Measurements from ENCODE around the gene GFER. TPM values are rescaled to one million over a fixed set of nuclear protein-coding genes. Genes with fewer than 3 reads are reported as not detected.

GFER gene
- total and polyA plus RNA-seq, 2 donors (not counting 1 experiment from before 2014, with no cell fraction given), result 15.6 to 30.4 TPM

GRCh38 chr16:1980030-1980769 is 3.8 kb upstream of the GFER start:
- peaks cover under 1% of the 10 kb centered on the region for H3K79me2 ChIP-seq (ENCODE audit: control insufficient read depth, insufficient read depth, low read length)
- ATAC-seq (ENCODE audit: low read depth) (no peak), DNase-seq (no peak)
- WGBS (ENCODE audit: insufficient coverage), result 8% methylated on average over 45 of the region's 53 CpGs
- no peaks in the 10 kb centered on the region for H3K9me3 Mint-ChIP-seq (ENCODE audit: insufficient read depth)
- H3K4me1 ChIP-seq (ENCODE audit: control insufficient read depth in 2 of 2, insufficient read depth in 2 of 2, low read length in 2 of 2), result peaks cover 16 to 32% of the 10 kb centered on the region in 2 donors
- H3K27ac Mint-ChIP-seq, result no peak overlapping the region
- peaks cover 0 to 65% (median 20%) of the 10 kb centered on the region in 4 experiments for H3K27me3 ChIP-seq (replicated peaks in 1 of 4; ENCODE audit: control extremely low read depth in 1 of 4, control insufficient read depth in 3 of 4, insufficient read depth in 4 of 4, low read length in 3 of 4)
- H3K27me3 Mint-ChIP-seq, result peaks cover 6% of the 10 kb centered on the region
- H3K9ac ChIP-seq (ENCODE audit: low read length), result no peak overlapping the region
- CTCF ChIA-PET, result interaction anchor here (0.7 kb wide), 1 partner anchor 9 kb away, joined by 3 read pairs; the partner anchor contains the start of gene TBL3
- H3K4me3 Mint-ChIP-seq, result no peak overlapping the region
- H3K4me2 ChIP-seq (replicated peaks; ENCODE audit: low read depth, low read length, poor library complexity, severe bottlenecking), result no peak overlapping the region
- intact Hi-C loops (cut with micrococcal nuclease), result no loop called here
- POLR2A ChIA-PET, result no interaction called here
- no peak overlapping the region for H2AFZ ChIP-seq (ENCODE audit: insufficient read depth, low read depth, low read length, poor library complexity, severe bottlenecking)
- H3K9me3 ChIP-seq (ENCODE audit: control extremely low read depth in 1 of 3, control insufficient read depth in 2 of 3, insufficient read depth in 1 of 3, low read length in 2 of 3), result peaks cover 0 to 4% (median 0%) of the 10 kb centered on the region in 3 donors
- TF ChIP-seq EZH2 (IDR thresholded peaks at IDR 0.05; ENCODE audit: borderline replicate concordance, insufficient read depth, low read depth, low read length, poor library complexity, severe bottlenecking) (no peak), CTCF (IDR thresholded peaks at IDR 0.05) (no peak)
- H3K4me1 Mint-ChIP-seq, result peaks cover 18% of the 10 kb centered on the region
- no peak overlapping the region for H3K27ac ChIP-seq (ENCODE audit: low read length in 2 of 2)
- H4K20me1 ChIP-seq (ENCODE audit: control insufficient read depth, insufficient read depth, low read length, poor library complexity, severe bottlenecking), result peaks cover 20% of the 10 kb centered on the region
- H3K36me3 ChIP-seq (replicated peaks in 1 of 2; ENCODE audit: control extremely low read depth in 1 of 2, control insufficient read depth in 1 of 2, extremely low read depth in 1 of 2, insufficient read depth in 2 of 2, low read length in 1 of 2), result peaks cover 0 to 32% of the 10 kb centered on the region in 2 experiments
- no peak overlapping the region for H3K4me3 ChIP-seq (ENCODE audit: control extremely low read depth in 1 of 5, extremely low read depth in 1 of 5, insufficient read depth in 1 of 5, low read depth in 2 of 5, low read length in 4 of 5)

- Histone ChIP-seq H3K4me2 (replicated peaks; ENCODE audit: low read depth, low read length, poor library complexity, severe bottlenecking) (no peak overlapping the region), H3K36me3 (replicated peaks in 1 of 2; ENCODE audit: control extremely low read depth in 1 of 2, control insufficient read depth in 1 of 2, extremely low read depth in 1 of 2, insufficient read depth in 2 of 2, low read length in 1 of 2) (peaks cover 0 to 31% of the 10 kb centered on the region in 2 experiments), H3K27me3 (replicated peaks in 1 of 4; ENCODE audit: control extremely low read depth in 1 of 4, control insufficient read depth in 3 of 4, insufficient read depth in 4 of 4, low read length in 3 of 4) (peaks cover 0 to 64% (median 20%) of the 10 kb centered on the region in 4 experiments), H3K27ac (ENCODE audit: low read length in 2 of 2) (no peak overlapping the region), H3K4me3 (ENCODE audit: control extremely low read depth in 1 of 5, extremely low read depth in 1 of 5, insufficient read depth in 1 of 5, low read depth in 2 of 5, low read length in 4 of 5) (no peak overlapping the region), H2AFZ (ENCODE audit: insufficient read depth, low read depth, low read length, poor library complexity, severe bottlenecking) (no peak overlapping the region), H3K9ac (ENCODE audit: low read length) (no peak overlapping the region), H3K9me3 (ENCODE audit: control extremely low read depth in 1 of 3, control insufficient read depth in 2 of 3, insufficient read depth in 1 of 3, low read length in 2 of 3) (peaks cover 0 to 4% (median 0%) of the 10 kb centered on the region in 3 donors), H3K79me2 (ENCODE audit: control insufficient read depth, insufficient read depth, low read length) (no peaks in the 10 kb centered on the region), H3K4me1 (ENCODE audit: control insufficient read depth in 2 of 2, insufficient read depth in 2 of 2, low read length in 2 of 2) (peaks cover 16 to 35% of the 10 kb centered on the region in 2 donors), H4K20me1 (ENCODE audit: control insufficient read depth, insufficient read depth, low read length, poor library complexity, severe bottlenecking) (peaks cover 16% of the 10 kb centered on the region)
- DNase-seq, result no peak
- peaks cover 22% of the 10 kb centered on the region for H3K4me1 Mint-ChIP-seq
- intact Hi-C loops (cut with micrococcal nuclease), result no loop called here
- POLR2A ChIA-PET, result no interaction called here
- peaks cover 6% of the 10 kb centered on the region for H3K27me3 Mint-ChIP-seq
- TF ChIP-seq EZH2 (IDR thresholded peaks at IDR 0.05; ENCODE audit: borderline replicate concordance, insufficient read depth, low read depth, low read length, poor library complexity, severe bottlenecking) (no peak), CTCF (IDR thresholded peaks at IDR 0.05) (no peak)
- H3K27ac Mint-ChIP-seq, result no peak overlapping the region
- WGBS (ENCODE audit: insufficient coverage), result 29% methylated on average over 16 of the region's 16 CpGs
- no peaks in the 10 kb centered on the region for H3K9me3 Mint-ChIP-seq (ENCODE audit: insufficient read depth)
- CTCF ChIA-PET, result interaction anchor here (0.7 kb wide), 1 partner anchor 10 kb away, joined by 3 read pairs; the partner anchor contains the start of gene TBL3
- H3K4me3 Mint-ChIP-seq, result no peak overlapping the region
- ATAC-seq (ENCODE audit: low read depth), result no peak
Measured at GRCh38 chr16:1980770-1981087, 3.3 kb upstream of the GFER start.
